Stimulated activated CD4-positive, alpha-beta T cell treated with anti-CD3 and anti-CD28 coated beads, Interleukin-12 subunit alpha, Interleukin-12 subunit beta, amount 100 ng/mL, for 4 hours (primary cell): ENCODE measurements around the gene TAF15.
A peak's percentile ranks its signal among the peaks of the same experiment; 100 is the strongest.

Source experiments
- DNase-seq: peaks from one replicate; pipeline ENCODE4 v3.0.0-alpha.2; 2020

TAF15 gene

DNA sequence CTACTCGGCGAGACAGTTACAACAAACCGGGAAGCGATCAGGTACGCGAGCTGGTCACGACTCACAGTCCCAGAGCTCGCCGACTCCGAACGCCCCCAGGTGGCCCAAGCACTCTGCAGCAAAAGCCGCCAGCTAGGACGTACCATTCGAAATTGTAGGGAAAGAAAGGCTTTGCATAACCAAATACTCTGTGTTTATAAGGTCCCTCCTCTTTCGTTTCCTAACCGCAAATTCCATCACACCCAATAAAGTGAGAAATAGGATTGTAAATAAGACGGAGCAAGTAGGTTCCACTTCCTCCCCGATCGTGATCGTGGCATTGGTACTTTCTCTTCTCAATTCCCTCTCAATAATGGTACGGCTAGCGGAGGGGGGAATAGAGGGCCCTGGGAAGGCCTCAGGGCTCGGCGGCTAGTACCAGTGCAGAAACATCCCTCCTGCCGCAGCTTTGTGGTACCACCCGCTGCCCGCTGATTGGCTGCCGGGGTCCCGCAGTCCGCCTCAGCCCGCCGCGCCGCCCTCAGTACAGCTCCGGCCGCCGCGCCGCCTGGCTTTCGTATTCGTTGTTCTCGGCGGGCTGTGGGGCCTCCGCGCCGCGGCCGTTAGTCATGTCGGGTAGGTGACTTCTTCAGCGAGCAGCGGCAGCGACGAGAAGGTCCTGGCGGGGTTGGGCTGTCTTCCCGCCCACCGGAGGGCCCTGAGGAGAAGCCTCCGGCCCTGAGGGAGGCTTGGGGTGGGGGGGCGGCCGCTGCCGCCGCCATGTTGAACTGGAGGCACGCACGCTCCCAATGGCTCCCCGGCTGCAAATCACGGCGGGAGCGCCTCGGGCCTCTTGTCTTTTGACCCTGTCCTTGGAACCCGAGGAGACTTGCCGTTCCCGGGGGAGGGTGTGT lies at the start of gene TAF15:
Gene TAF15 (plus strand): TSS at position 523 of the 893 bp plus-strand sequence. CDS start 86 bp downstream, at position 609.
- peak; percentile 91 for DNase-seq

DNA sequence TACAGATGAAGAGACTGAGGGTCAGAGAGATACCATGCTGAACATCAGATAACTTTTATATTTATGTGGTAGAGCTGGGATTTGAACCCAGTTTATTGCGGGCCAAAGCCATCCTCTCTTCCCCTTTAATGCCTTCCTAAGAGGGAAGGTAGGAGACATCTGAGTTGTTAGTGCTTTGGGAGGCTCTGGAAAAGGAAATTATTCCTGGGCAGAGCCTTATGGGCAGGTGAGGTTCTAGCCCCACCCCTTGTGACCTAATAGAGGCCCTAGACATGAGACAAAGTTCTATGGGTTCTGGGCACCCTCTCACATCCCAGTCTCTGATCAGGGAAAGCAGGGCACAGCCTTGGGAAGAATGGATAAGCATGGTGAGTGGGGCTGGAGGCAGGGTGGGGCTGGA lies 48.7 kb upstream of the TAF15 start, which contains the start of gene C17orf50:
Gene C17orf50 (plus strand): TSS at position 301 of the 400 bp plus-strand sequence. CDS start 55 bp downstream, at position 356.
- no peak for DNase-seq

DNA sequence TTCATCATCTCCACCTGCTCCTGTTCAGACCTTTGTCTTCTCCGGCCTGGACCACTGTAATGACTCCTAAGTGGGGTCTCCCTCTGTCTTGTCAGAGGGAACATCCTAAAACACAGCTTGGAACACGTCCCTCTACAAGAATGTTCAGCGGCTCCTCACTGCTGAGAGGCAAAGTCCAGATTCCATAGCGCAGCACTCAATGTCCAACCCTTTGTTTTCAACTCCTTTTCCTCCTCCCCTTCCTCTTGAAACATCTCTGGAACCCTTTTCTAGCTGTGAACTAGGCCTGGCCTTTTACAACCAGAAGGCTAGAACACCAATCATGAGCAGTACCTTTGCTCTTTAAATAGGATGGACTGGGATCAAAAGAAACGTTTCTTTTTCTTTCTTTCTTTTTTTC lies 47.7 kb upstream of the TAF15 start:
- no peak for DNase-seq

DNA sequence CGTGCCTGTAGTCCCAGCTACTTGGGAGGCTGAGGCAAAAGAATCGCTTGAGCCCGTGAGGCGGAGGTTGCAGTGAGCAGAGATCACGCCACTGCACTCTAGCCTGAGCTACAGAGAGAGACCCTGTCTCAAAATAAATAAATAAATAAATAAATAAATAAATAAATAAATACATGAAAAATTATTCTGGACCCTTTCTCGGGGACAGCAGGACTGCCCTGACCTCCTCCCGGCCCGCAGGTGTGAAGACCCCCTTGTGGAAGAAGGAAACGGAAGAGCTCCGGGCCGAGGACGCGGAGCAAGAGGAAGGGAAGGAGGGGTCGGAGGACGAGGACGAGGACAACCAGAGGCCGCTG lies 45.5 kb upstream of the TAF15 start:
- no peak for DNase-seq

DNA sequence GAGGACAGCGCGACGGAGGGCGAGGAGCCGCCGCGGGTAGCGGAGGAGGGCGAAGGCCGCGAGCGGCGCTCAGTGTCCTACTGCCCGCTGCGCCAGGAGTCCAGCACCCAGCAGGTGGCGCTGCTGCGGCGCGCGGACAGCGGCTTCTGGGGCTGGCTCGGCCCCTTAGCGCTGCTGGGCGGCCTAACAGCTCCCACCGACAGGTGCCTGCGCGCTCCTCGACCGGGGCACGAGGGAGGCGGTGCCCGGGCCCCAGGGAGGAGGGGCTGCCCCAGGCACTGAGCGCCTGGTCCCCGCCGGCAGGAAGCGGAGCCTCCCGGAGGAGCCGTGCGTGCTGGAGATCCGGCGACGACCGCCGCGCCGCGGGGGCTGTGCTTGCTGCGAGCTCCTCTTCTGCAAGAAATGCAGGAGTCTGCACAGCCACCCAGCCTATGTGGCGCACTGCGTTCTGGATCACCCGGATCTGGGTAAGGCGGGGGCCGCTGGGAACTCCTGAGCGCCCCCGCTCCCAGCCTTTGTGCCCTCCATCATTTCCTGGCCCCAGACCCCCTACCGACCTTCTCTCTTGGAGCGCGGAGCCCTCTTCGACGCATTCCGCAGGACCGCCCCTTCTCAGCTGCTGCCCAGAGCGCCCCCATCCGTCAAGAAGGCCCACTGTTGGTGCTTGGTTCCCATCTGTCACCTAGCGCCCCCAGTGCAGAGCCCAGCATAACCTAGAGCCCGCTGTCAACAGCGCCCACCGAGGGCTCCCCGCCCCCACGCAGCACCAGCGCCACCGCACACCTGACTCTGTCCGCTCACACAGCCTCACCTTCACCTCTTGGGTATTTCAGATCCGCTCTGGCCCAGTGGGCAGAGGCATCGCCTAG lies 44.9 kb upstream of the TAF15 start:
- DNase-seq: peak; percentile 87

DNA sequence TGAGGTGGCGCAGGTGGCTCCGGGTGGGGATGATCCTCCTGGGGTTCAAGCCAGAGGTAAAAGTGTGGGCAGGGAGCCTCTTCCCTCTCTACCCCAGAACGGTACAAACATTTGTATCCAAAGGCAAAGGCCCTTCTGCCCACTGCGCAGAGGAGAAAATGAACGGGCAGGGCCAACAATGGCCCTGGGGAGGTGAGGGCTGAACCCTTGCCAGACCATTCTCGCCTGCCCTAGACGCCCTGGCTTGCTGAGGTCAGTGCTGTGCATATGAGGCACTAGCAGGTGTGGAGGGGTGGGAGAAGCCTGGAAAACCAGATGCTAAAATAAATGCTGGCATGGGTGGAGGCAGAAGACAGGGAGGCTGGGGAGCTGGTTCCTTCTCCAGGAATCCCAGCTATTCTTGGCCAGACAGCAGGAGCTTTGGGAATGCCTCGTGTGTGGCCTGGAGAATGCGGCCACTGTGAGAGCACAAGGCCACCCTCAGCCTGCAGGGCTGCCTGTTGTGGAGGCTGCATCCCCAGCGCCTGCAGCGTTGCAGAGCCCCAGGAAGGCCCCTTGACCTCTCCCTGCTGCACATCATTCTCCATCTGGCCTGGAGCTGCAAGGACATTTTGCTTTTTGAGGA lies 44.1 kb upstream of the TAF15 start:
- DNase-seq: no peak

DNA sequence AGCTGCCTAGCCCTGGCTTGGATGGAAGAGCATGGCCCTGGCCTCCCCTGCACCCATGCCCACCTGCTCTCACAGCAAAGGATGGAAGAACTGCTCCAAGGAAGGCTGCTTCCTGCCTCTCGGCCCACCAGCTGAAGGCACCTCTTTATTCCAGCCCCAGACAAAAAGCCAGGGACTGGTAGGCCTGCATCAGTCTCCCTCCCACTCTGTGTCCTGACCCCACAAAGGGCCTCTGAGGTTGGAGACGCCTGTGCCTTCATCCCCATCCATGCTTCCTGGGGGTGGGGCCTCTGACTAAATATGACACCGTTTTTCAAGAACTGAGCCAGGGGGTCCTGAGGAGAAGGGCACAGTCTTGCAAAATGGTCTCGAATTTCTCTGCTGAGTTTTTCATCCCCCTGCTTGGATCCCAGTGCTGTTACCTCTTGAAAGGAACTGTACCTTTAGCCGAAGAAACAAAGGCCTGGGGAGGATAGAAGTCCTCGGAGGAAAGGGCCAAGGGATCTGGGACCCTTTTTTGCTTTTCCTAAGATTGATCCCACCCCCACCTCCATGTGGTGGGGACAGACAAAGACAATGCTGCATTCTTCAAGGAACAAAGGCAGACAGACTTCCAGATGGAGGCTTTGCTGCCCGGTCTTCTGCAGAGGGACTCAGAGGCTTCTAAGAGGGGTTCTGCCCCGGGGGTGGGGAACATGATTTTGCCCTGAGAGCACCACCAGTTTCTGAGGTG lies 43.4 kb upstream of the TAF15 start:
- no peak for DNase-seq

DNA sequence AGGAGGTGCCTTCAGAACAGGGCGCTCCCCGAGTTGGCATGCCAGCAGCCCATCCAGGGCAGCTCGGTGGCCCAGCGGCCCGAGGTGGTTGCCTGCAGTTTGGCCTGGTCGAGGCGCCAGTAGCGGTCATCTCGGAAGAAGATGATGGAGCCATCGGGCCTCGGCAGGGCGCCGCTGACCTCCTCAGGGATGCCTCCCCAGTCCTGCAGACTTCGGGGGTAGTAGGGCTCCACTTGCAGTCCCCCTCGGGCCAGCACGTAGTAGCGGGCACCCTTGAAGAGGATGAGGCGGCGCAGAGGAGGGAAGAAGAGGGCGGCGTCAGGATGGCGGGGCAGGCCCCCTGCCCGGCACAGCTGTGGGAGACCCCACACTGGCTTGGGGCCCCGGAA lies 42.8 kb upstream of the TAF15 start:
- DNase-seq: no peak

DNA sequence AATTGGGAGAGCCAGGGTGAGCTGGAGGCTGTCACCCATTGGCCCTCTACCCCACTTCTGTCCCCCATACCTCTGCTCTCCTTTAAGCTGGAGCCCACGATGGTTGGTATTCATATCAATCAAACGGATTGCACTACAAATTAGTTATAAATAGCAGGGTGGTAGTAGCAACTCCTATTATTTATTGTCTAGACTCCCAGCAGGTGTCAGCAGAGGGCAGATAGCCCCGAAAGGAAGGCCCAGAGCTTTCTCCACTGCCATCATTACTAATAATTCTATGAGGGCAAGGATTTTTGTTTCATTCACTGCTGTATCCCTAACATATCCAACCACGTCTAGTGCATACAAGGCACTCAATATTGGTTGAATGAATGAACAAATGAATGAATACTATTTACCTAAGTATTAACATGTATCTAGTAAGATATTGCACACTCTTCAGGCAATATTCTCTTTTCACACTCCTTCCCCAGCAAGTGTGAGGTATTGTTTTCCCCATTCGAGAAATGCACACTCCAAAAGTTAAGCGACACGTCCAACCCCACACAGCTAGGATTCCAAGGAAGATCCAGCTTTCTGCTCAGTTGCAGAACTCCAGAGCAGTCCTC lies 42.3 kb upstream of the TAF15 start:
- DNase-seq: peak; percentile 23

DNA sequence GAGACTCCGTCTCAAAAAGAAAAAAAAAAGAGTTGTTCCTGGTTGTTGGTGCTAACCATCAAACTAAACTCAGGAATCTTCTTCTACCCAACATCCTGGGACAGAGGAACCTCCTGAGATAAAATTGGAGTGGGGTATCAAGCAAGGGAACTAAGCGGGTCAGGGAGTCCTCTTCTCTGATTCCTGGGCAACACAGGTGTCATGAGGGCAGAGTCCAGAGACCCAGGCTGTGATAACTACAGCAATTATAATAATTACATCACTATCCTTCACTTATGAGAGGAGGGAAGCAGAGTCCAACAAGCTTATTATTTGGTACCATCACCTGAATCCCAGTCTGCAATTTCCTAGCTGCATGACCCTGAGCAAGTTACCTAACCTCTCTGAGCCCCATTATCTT lies 40.5 kb upstream of the TAF15 start:
- no peak for DNase-seq

DNA sequence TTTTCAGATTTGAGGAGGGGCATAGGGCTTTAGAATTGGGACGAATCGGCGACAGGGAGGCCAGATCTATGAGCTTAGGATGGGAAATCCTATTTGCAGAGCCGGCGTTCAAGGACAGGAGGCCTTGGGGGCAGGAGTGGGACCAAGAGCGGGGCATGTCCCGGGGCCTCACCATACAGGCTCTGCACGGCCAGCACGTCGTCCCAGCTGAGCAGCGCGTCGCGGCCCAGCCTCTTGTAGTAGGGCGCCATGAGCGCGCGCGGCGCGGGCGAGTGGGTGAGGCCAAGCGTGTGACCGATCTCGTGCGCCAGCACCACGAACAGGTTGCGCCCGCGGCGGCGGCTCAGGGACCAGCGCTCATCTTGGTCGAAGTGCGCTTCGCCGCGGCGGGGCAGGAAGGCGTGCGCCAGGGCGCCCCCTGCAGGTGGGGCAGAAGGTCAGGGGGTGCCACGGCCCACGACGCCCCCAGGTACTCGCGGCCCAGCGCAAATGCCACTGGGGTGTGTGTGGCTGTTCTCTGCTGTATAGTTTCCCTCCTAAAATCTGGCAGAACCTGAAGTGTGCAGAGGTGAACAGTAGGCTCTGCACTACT lies 39.3 kb upstream of the TAF15 start:
- DNase-seq: no peak

DNA sequence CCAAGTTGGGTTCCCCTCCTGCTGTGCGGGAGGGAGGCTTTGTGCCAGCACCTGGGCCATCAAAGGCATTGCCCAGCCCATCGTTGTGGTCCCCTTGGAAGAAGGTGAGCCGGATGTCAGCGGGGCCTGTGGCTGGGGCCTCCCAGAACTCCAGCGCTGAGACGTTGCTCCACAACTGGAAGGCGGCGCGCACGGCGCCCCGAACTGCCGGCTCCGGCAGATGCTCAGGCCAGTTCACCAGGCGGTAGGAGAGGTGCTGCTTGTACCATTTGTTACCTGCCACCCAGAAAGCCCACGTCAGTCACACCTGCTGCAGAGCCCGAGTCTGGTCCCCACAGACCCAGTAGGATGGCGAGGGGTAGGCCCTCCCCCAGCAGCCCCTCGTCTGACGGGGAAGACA lies 36.2 kb upstream of the TAF15 start:
- DNase-seq: no peak

DNA sequence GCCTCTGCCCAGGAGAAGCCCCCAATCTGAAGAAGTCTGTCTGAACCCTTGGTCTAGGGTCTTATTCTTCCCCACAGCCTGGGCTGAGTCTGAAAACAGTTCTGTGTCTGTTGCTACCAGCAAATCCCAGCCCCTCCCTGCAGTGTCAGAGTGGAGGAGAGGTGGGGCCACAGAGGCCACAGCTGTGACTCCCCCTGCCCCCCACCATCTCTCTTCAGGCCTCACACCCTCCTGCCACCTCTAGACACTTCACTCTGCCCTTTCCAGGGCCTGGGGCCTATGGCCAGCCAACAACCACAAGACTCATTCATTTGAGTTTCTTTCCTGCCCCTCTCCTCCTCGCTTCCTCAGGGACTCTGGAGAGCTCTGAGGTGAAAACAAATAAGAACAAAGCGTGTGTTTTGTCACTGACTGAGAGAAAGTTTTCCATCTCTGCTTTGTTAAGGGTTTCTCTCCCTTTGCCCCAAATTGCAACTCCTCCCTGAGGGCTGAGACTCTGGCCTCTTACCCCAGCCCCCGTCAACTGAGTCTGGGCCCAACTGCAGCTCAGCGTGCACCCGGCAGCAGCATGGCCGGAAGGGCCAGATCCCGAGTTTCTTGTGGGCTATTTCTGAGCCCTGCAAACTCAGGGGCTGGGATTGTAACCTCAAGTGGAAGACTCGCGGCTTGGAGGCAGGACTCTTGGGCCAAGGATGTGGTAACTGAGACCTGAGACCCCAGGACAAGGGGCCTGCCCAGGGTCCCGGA lies 35.4 kb upstream of the TAF15 start:
- no peak for DNase-seq

DNA sequence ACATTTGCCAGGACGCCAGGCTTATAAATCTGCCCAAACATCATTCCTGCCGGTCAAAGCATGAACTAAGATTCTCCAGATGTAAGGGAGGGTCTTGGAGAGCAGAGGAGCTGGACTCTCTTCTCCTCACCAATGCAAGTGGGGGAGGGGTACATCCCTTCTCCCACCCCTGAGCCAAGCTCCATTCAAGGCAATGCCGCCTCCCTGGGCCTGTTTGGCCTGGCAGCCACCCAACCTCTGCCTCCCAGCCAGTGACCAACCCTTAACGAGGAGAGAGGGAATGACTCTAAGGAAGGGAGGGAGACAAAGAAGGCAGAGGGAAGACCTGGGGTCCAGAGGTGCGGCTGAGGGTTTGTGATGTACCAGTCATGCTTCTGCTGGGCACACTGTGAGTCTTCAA lies 34.8 kb upstream of the TAF15 start:
- DNase-seq: no peak

DNA sequence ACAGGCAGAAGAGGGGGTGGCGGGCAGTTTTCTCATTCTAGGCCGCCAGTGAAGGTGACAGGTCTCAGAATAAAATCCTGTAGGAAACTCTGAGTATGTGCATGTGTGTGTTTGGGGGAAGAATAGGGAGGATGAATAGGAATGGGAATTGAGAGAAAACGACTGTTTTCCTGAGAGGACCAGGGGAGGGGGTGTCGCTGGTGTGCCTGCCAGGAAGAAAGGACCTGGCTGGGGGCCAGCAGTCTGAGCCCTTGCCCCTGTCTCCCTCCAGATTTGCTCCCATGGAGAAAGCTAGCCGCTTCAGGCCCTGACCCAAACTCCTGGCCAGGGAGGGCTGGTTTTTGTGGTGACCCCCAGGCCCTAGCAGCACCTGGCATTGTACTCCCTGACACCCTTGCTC lies 34.2 kb upstream of the TAF15 start:
- DNase-seq: no peak

DNA sequence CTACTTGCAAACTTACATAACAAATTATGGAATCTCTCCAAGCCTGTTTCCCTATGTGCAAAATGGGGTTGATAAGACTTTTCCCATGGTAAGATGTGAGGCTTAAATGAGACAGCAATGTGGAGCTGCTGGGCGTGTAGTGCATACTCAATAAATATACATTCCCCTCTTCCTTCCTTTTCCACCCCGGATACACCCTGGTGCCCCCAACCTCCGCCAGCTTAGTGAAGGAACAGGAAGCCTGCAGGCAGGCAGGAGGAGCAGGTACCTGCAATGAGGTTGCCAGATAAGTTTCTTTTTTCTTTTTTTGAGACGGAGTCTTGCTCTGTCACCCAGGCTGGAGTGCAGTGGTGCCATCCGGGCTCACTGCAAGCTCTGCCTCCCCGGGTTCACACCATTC lies 33.7 kb upstream of the TAF15 start:
- no peak for DNase-seq

DNA sequence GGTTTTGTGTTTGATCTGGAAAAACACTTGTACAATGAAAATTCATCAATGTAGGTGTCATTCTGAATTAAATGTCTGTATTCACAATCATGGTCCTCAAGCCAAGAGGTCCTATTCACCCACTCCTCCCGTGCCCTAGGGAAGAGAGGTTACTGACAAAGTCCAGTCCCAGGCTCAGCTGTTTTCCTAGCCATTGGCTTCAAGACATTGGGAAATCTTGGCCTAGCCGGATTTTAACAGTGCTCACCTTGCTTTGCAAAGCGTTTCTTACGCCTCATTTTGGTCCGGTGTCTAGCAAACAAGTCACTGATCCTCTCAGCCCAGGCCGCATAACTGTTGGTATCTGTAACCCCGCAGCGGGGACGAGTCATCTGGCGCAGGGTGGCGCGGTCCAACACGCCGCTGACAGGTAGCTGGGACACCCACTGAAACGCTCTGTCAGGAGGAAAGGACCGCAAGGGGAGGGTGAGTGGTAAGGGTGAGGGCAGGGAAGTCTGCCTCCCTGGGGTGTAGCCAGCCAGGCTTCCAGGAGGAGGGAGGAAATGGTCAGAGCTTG lies 30.6 kb upstream of the TAF15 start:
- DNase-seq: no peak

DNA sequence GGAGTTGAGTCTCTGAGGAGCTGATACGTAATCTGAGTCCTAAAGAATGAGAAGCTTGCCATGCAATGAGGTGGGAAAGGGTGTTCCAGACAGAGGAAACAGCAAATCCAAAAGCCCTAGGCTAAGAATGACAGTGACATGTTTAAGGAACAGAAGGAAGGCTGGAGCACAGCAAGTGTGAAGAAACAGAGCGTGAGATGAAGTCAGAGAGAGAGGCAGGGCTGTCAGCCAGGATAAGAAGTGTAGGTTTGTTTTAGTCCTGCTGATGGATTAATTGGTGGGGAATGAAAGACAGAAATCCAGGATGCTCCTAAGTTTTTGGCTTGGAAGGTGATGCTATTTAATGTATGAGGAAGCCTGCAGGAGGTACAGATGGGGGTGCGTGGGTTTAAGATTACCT lies 28.3 kb upstream of the TAF15 start:
- DNase-seq: no peak

DNA sequence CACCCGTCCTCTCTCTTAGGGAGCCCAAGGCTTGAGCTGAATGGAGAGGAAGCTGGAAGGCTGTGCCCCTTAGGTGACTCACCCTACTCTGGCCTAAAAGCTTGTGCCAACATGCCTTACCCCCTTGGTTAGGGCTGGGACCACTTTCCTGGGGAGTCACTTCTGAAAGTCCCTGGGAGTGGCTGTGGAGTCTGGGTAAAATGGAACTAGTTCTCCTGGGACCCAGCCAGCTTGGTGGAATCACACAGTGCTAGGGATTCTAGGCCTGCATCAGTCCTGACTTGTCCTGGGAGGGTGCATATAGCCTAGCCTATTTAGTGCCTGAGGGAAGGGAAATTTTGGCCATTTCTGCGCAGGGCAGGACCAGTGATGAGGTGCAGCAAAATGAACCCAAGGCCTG lies 24.4 kb upstream of the TAF15 start:
- DNase-seq: no peak

DNA sequence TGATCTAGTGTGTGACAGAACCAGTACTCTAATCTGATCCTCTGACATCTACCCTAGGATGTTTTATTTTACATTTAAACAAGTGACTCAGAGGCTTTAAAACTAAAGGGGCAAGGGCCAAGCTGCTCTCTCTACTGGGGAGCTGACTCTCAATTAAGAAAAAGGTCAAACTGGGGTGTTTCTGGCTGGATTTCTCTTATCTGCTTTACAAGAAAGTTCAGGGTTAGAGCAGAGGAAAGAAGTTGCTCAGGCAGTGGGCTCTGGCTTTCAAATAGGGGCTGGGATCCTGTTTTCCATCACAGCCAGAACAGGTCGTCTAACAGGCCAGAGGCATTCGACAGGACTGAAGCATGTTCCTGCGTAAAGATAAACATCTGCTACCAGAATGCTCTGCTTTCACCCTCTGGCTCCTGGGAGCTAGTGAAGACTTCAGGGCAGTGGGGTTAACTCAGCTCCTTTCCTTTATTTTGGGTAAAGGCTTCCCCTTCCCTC lies 22.3 kb upstream of the TAF15 start:
- DNase-seq: no peak
